IPS-15b (cell line): Measurements from ENCODE around the gene SENP6.
"Not testable (repeated sequence)": the region's sequence is repeated elsewhere in the genome, so short reads cannot be mapped to it uniquely, and the experiment has no call there.

ENCODE experiments used
- H3K27me3 ChIP-seq: one replicate; pipeline ENCODE4 v1.6.1; 2013; ENCODE audit warnings: low read length; ENCODE audit not compliant: control insufficient read depth, insufficient read depth
- H3K36me3 ChIP-seq: one replicate; pipeline ENCODE4 v1.6.1; 2013; ENCODE audit warnings: low read length; ENCODE audit not compliant: control insufficient read depth, insufficient read depth
- H3K4me1 ChIP-seq: one replicate; pipeline ENCODE4 v1.6.1; 2013; ENCODE audit warnings: mild to moderate bottlenecking, low read length; ENCODE audit not compliant: control insufficient read depth, insufficient read depth
- H3K4me3 ChIP-seq: one replicate; pipeline ENCODE4 v1.5.1; 2013; ENCODE audit warnings: low read depth, low read length
- H3K9ac ChIP-seq: one replicate; pipeline ENCODE4 v1.6.1; 2013; ENCODE audit warnings: low read depth, mild to moderate bottlenecking, low read length
- H3K9me3 ChIP-seq: one replicate; pipeline ENCODE4 v1.6.1; 2013; ENCODE audit warnings: mild to moderate bottlenecking, low read length; ENCODE audit not compliant: control insufficient read depth, insufficient read depth

Gene SENP6, protein sequence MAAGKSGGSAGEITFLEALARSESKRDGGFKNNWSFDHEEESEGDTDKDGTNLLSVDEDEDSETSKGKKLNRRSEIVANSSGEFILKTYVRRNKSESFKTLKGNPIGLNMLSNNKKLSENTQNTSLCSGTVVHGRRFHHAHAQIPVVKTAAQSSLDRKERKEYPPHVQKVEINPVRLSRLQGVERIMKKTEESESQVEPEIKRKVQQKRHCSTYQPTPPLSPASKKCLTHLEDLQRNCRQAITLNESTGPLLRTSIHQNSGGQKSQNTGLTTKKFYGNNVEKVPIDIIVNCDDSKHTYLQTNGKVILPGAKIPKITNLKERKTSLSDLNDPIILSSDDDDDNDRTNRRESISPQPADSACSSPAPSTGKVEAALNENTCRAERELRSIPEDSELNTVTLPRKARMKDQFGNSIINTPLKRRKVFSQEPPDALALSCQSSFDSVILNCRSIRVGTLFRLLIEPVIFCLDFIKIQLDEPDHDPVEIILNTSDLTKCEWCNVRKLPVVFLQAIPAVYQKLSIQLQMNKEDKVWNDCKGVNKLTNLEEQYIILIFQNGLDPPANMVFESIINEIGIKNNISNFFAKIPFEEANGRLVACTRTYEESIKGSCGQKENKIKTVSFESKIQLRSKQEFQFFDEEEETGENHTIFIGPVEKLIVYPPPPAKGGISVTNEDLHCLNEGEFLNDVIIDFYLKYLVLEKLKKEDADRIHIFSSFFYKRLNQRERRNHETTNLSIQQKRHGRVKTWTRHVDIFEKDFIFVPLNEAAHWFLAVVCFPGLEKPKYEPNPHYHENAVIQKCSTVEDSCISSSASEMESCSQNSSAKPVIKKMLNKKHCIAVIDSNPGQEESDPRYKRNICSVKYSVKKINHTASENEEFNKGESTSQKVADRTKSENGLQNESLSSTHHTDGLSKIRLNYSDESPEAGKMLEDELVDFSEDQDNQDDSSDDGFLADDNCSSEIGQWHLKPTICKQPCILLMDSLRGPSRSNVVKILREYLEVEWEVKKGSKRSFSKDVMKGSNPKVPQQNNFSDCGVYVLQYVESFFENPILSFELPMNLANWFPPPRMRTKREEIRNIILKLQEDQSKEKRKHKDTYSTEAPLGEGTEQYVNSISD

DNA sequence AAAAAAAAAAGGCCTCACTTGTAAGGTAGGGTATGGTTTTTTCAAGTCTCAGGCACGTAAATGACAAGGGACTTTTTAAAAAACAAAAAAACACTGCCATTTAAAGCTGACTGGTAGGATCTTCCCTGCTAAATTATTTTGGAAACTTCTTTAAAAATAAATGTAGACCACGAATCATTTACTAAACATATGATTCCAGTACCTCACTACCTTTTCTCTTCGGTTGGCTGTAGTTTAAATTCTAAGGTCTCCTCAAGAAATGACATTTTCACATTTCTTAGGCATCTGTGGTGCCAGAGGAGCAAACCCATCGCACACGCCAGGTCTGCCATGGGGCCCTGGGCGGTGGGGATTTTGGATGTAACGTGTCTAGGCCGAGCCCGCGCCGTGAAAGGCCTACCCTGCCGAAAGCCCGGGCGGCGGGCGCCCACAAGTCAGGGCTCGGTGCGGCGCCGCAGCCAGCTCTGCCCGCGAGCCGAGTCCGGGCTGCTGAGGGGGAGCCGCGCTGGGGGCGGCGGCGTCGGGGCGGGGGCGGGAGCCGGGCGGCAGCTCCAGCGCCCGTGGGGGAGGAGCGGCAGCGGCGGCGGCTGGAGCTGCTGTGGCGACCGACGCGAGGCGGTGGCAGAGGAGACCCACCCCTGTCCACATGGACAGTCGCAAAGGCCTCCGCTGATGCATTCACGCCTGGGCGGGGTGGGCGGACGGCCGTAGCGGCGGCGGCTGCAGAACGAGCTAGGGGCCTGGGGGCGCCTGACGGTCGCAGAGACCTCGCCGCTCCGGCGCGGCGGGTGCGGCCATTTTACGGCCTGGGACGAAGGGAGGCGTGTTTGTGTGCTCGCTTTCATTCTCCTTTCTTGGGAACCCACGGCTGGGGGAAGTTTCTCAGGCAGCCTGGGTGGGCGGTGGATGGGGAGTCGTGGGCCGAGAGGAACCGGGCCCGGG lies at the start of gene SENP6:
Gene SENP6, plus strand, starts transcription at position 577 of the 942 bp plus-strand sequence. CDS start 645 bp downstream, outside the sequence.
- H3K36me3 ChIP-seq = no peaks in the 10 kb centered on the region
- peak within 1 kb of the TSS; percentile 74 for H3K4me3 ChIP-seq
- H3K9me3 ChIP-seq = no peaks in the 10 kb centered on the region
- H3K27me3 ChIP-seq = no peaks in the 10 kb centered on the region
- H3K9ac ChIP-seq = peak within 1 kb of the TSS; percentile 95
- H3K4me1 ChIP-seq = peaks cover 15% of the 10 kb centered on the region

DNA sequence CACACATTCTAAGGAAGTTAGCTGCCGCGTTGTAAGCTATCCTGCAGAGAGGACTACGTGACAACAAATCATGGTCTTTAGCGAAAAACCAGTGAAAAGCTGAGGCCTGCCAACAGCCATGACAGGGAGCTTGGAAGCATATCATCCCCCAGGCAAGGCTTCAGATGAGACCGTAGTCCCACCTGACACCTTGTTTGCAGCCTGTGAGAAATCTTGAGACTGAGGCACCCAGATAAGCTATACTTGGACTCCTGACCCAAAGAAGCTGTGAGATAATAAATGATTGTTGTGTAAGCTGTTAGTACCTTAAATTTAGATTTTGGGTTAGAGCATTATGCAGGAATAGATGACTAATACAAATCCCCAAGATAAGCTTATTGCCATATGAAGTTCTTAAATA lies 45.4 kb upstream of the SENP6 start:
- no peak overlapping the region for H3K4me3 ChIP-seq

GRCh38 chr6:75557068-75557467 lies 44.6 kb upstream of the SENP6 start:
- no peaks in the 10 kb centered on the region for H3K36me3 ChIP-seq
- H3K27me3 ChIP-seq = no peaks in the 10 kb centered on the region
- no peaks in the 10 kb centered on the region for H3K9me3 ChIP-seq
- no peak overlapping the region for H3K9ac ChIP-seq
- H3K4me3 ChIP-seq = no peak overlapping the region
- H3K4me1 ChIP-seq = no peaks in the 10 kb centered on the region

More for the DNA sequence above, 45.4 kb upstream of the SENP6 start:
- Histone ChIP-seq H3K9ac (no peak overlapping the region), H3K27me3 (no peaks in the 10 kb centered on the region), H3K36me3 (no peaks in the 10 kb centered on the region), H3K9me3 (no peaks in the 10 kb centered on the region), H3K4me1 (no peaks in the 10 kb centered on the region)

DNA sequence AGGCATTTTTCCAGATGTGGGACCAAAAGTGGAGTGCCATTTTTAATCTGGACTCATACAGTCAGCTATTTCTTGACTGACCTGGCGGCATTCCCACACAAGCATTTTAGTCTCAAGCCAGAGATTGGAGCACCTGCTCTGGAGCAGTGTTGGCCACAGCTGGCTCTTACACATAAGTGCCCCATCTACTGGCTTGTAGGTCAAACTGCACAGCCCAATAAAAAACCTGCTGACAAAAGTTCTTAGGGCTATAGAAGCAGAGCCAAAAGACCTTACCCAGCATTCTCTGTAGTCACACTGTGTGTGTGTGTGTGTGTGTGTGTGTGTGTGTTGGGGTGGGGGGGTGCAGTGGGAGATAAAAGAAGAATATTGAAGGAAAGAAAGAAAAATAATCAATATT lies 38.6 kb upstream of the SENP6 start:
- Histone ChIP-seq H3K27me3 (no peaks in the 10 kb centered on the region), H3K36me3 (no peaks in the 10 kb centered on the region), H3K4me1 (no peaks in the 10 kb centered on the region), H3K9me3 (no peaks in the 10 kb centered on the region), H3K4me3 (no peak overlapping the region), H3K9ac (no peak overlapping the region)

GRCh38 chr6:75566137-75566767 lies 35.4 kb upstream of the SENP6 start:
- no peak overlapping the region for H3K9ac ChIP-seq
- no peaks in the 10 kb centered on the region for H3K9me3 ChIP-seq
- H3K27me3 ChIP-seq = no peaks in the 10 kb centered on the region
- H3K36me3 ChIP-seq = no peaks in the 10 kb centered on the region
- H3K4me3 ChIP-seq = no peak overlapping the region
- no peaks in the 10 kb centered on the region for H3K4me1 ChIP-seq

- no peaks in the 10 kb centered on the region for H3K9me3 ChIP-seq
- H3K4me1 ChIP-seq = no peaks in the 10 kb centered on the region
- H3K9ac ChIP-seq = no peak overlapping the region
- H3K36me3 ChIP-seq = no peaks in the 10 kb centered on the region
- H3K27me3 ChIP-seq = no peaks in the 10 kb centered on the region
- H3K4me3 ChIP-seq = no peak overlapping the region
Observed at GRCh38 chr6:75568100-75568499, 33.6 kb upstream of the SENP6 start.

GRCh38 chr6:75568965-75569364 lies 32.7 kb upstream of the SENP6 start:
- H3K9ac ChIP-seq = no peak overlapping the region
- no peaks in the 10 kb centered on the region for H3K9me3 ChIP-seq
- no peak overlapping the region for H3K4me3 ChIP-seq
- H3K27me3 ChIP-seq = no peaks in the 10 kb centered on the region
- no peaks in the 10 kb centered on the region for H3K4me1 ChIP-seq
- H3K36me3 ChIP-seq = no peaks in the 10 kb centered on the region

DNA sequence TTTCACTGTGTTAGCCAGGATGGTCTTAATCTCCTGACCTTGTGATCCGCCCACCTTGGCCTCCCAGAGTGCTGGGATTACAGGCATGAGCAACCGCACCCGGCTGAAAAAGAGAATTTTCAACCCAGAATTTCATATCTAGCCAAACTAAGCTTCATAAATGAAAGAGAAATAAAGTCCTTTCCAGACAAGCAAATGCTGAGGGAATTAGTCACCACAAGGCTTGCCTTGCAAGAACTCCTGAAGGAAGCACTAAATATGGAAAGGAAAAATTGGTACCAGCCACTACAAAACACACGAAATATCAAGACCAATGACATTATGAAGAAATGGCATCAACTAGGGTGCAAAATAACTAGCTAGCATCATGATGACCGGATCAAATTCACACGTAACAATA lies 31.0 kb upstream of the SENP6 start:
- H3K4me3 ChIP-seq, H3K4me1 ChIP-seq, H3K27me3 ChIP-seq, H3K9me3 ChIP-seq, H3K36me3 ChIP-seq, H3K9ac ChIP-seq: not testable (repeated sequence)

- no peak overlapping the region for H3K4me3 ChIP-seq
- no peaks in the 10 kb centered on the region for H3K9me3 ChIP-seq
- no peaks in the 10 kb centered on the region for H3K4me1 ChIP-seq
Observed at GRCh38 chr6:75572072-75572471, 29.6 kb upstream of the SENP6 start.

DNA sequence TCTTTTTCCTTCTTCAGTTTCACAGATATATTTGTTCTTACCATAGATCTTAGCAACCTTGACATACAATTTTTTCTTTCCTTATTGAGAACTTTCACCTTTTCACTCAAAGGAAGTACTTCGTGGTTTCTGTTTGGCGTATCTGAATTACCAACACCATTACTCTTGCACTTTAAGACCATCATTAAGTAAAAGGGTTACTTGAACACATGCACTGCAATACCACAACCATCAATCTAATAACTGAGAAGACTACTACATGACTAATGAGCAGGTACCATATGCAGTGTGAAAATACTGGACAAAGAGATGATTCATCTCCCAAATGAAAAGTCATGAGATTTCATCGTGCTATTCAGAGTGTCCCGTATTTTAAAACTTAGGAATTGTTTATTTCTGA lies 21.7 kb upstream of the SENP6 start:
- H3K4me1 ChIP-seq = no peaks in the 10 kb centered on the region
- H3K4me3 ChIP-seq = no peak overlapping the region
- H3K27me3 ChIP-seq = no peaks in the 10 kb centered on the region
- H3K9ac ChIP-seq = no peak overlapping the region
- H3K9me3 ChIP-seq = no peaks in the 10 kb centered on the region
- H3K36me3 ChIP-seq = no peaks in the 10 kb centered on the region

More at GRCh38 chr6:75572072-75572471, 29.6 kb upstream of the SENP6 start:
- Histone ChIP-seq H3K9ac (no peak overlapping the region), H3K36me3 (no peaks in the 10 kb centered on the region), H3K27me3 (no peaks in the 10 kb centered on the region)
